Skin epidermis (tissue), 12 donors: Measurements from ENCODE around the gene CLIP1.
"Not testable (repeated sequence)": the region's sequence is repeated elsewhere in the genome, so short reads cannot be mapped to it uniquely, and the experiment has no call there.

ENCODE experiments used
- H3K27ac ChIP-seq, 21 experiments: fragments of 200-600 bp; sonication (generic) in 11 of 21; one replicate each; pipeline ENCODE4 v1.5.0; 2020; ENCODE audit warnings: mild to moderate bottlenecking in 3 of 21, inconsistent platforms in 2 of 21, moderate library complexity in 2 of 21
- H3K4me3 ChIP-seq, 7 experiments: fragments of 200-600 bp; sonication (generic) in 2 of 7; one replicate each; pipeline ENCODE4 v1.5.0; 2020; ENCODE audit warnings: inconsistent platforms in 2 of 7, mild to moderate bottlenecking in 2 of 7, moderate library complexity in 1 of 7

The CLIP1 gene

DNA sequence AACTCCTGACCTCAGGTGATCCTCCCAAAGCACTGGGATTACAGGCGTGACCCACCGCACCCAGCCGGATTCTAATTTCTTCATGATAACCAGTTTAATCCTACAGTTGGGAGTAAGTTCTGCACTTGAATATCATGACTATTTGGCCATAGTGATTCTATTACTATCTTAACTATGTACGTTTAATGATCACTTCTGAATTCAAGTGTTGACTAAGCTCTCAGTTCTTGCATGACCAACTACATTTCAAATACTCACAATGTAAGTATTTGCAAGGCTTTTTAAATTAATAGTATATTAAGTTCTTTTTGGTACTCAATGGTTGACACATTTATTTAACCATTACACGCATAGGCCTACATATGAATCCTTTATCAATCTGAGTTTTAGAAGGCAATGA is 138.8 kb downstream of the CLIP1 start:
- no peak overlapping the region for H3K27ac ChIP-seq
- H3K4me3 ChIP-seq: no peak overlapping the region

DNA sequence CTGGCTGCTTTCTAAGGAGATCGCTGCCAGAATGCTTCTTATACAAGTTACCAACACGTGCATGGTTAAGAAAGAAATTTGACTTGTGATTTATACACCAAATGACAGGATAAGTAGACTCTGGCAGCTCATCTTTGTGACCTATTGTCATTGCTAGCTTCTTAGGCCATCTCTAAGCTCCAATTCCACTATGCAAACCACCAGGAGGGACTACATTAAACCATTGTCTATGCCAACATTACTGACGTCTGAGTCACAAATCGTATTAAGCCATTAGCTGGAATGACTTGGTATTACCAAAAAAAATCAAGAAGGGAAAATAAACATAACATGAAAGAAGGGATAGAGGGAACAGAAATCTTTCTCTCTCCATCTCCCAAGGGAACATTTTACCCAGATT is 140.4 kb downstream of the CLIP1 start:
- H3K27ac ChIP-seq: no peak overlapping the region

DNA sequence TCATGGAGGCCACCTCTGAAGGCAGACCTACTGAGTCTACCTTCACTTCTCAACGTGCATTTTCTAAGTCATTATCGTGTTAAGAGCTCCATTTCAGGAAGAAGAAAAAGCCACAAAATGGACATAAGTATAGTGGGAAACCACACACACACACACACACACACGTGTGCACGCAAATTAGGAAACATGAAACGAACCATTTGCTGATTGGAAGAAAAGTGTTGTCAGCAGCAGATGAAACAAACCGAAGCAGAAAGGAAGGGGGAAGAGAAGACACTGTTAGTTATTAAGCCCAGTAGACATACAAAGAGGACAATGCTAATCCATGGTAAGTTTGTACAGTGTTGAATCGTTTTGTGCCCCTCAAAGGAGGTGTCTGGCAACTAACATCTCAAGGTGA is 146.2 kb downstream of the CLIP1 start:
- H3K4me3 ChIP-seq: no peak overlapping the region
- H3K27ac ChIP-seq: no peak overlapping the region

More for the DNA sequence above, 140.4 kb downstream of the CLIP1 start:
- no peak overlapping the region for H3K4me3 ChIP-seq

DNA sequence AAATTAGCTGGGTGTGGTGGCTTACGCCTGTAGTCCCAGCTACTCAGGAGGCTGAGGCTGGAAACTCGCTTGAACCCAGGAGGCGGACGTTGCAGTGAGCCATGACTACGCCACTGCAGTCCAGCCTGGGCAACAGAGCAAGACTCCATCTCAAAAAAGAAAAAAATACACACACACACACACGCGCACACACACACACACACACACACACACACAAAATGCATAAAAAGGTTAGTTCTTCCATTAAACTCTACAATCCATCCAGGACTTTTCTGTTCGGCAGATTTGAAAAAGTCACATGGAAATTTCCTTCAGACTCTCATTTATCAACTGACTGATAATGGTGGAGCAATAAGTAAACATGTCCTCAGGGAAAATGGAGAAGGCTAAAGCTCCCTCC is 147.0 kb downstream of the CLIP1 start:
- H3K4me3 ChIP-seq: no peak overlapping the region
- H3K27ac ChIP-seq: no peak overlapping the region

GRCh38 chr12:122266230-122266901 is 156.1 kb downstream of the CLIP1 start, which contains the start of gene VPS33A:
VPS33A (minus strand) TSS chr12:122266494; CDS start chr12:122266408, 86 bp downstream.
- peak within 1 kb of the TSS; percentile 65 to 98 (median 85) for H3K4me3 ChIP-seq
- peak within 1 kb of the TSS; percentile 64 to 94 (median 88) for H3K27ac ChIP-seq

DNA sequence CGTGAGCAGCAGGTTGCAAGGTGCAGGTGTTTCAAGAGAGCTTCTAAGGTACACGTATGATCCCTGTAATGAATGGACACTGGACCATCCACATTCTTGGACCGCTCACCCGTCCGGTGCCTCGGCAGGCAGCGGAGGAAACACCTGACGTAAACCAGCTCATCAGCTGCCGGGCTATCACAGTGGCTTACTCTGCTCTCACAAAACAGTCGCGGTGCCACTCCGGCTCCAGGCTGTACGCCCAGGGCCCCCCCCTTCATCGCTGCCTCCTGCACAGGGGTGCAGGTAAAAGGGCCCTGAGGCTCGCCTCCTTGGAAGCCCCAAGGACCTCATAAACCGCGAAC is 156.6 kb downstream of the CLIP1 start:
- Histone ChIP-seq H3K27ac (peak overlapping the region; percentile 64 to 94 (median 88)), H3K4me3 (peak overlapping the region; percentile 65 to 98 (median 85))

- Histone ChIP-seq H3K27ac (peak overlapping the region in 20 of 21 experiments; percentile 64 to 94 (median 88)), H3K4me3 (peak overlapping the region; percentile 65 to 98 (median 85))
Measured at GRCh38 chr12:122265476-122265875, 157.0 kb downstream of the CLIP1 start.

GRCh38 chr12:122260735-122261134 is 161.7 kb downstream of the CLIP1 start:
- H3K27ac ChIP-seq, H3K4me3 ChIP-seq: not testable (repeated sequence)

- not testable (repeated sequence) for H3K27ac ChIP-seq, H3K4me3 ChIP-seq
Measured at GRCh38 chr12:122258939-122259338, 163.5 kb downstream of the CLIP1 start.

- H3K4me3 ChIP-seq, H3K27ac ChIP-seq: not testable (repeated sequence)
Measured at GRCh38 chr12:122258462-122258861, 164.0 kb downstream of the CLIP1 start.

DNA sequence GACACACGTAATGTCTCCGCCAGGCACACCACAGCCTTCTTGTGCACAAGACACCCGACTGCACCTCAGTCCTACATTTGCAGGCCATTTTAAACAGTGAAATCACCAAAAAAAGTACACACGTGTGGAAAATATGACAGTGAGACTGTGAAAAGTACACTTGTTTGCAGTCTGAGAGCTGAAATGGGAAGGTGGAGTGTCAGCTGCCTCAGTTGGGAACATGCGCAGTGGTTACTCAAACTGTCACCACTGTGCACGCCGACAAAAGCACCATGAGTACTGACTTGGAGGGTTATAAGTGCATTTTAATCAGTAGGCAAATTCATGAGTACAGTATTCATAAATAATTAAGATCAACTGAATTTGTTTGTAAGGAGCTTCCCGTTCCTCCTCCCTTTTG is 171.9 kb downstream of the CLIP1 start:
- H3K4me3 ChIP-seq: no peak overlapping the region
- no peak overlapping the region for H3K27ac ChIP-seq

DNA sequence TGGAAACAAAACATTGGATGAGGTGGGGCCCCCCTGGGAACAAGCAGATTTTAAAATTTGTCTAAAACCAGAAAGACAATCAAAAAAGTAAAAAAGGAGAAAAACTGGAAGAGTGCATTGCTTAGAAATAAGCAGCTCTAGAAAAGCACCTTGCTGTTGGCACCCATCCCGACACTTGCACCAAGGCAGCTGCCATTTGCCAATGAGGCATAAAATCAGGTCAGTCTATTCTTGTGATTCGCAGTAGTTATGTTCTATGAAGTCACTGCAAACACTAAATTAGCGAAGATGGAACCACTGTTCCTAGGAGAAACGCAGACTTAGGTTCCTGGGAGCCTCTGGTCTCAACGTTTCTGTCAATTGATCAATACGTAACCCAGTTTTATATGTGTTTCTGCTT is 172.4 kb downstream of the CLIP1 start:
- Histone ChIP-seq H3K27ac (no peak overlapping the region), H3K4me3 (no peak overlapping the region)

DNA sequence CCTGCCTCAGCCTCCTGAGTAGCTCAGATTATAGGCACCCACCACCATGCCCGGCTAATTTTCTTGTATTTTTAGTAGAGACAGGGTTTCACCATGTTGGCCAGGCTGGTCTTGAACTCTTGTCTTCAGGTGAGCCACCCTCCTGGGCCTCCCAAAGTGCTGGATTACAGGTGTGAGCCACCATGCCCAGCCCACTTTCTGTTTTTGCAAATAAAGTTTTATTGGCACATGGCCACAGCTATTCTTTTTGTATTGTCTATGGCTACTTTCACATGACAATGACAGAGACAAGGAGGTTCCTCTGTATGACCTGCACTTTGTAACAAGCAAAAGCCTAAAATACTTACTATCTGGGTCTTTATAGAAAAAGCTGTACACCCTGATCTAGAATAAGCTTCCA is 176.9 kb downstream of the CLIP1 start:
- Histone ChIP-seq H3K27ac (peak overlapping the region in 7 of 21 experiments; percentile 17 to 85 (median 44)), H3K4me3 (no peak overlapping the region)

GRCh38 chr12:122244565-122245371 is 177.7 kb downstream of the CLIP1 start:
- Histone ChIP-seq H3K27ac (peak overlapping the region in 7 of 21 experiments; percentile 17 to 85 (median 56)), H3K4me3 (peak overlapping the region in 2 of 7 experiments; percentile 9 to 11)

GRCh38 chr12:122243965-122244364 is 178.5 kb downstream of the CLIP1 start:
- peak overlapping the region in 7 of 21 experiments; percentile 17 to 85 (median 60) for H3K27ac ChIP-seq
- H3K4me3 ChIP-seq: no peak overlapping the region

GRCh38 chr12:122238861-122239260 is 183.6 kb downstream of the CLIP1 start:
- Histone ChIP-seq H3K4me3 (no peak overlapping the region), H3K27ac (no peak overlapping the region)

GRCh38 chr12:122235741-122236140 is 186.7 kb downstream of the CLIP1 start:
- H3K27ac ChIP-seq: no peak overlapping the region
- no peak overlapping the region for H3K4me3 ChIP-seq

DNA sequence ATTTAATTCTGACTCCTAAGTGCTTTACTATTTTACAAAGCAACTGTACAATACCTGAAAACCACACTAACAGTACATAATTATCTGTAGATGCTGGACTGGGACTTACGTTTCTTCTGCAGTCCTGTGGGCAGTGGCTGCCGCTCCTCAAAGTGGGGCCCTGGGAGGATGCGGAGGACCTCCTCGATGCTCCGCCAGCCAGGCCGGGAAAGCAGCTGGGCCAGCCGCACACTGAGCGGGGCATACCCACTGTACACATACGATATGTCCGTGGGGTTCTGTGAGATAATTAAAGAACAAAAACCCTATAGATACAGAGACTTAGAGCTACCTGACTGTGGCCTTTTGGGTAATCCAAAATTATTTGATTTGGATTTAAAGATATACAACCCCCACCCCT is 189.8 kb downstream of the CLIP1 start:
- no peak overlapping the region for H3K4me3 ChIP-seq
- no peak overlapping the region for H3K27ac ChIP-seq

DNA sequence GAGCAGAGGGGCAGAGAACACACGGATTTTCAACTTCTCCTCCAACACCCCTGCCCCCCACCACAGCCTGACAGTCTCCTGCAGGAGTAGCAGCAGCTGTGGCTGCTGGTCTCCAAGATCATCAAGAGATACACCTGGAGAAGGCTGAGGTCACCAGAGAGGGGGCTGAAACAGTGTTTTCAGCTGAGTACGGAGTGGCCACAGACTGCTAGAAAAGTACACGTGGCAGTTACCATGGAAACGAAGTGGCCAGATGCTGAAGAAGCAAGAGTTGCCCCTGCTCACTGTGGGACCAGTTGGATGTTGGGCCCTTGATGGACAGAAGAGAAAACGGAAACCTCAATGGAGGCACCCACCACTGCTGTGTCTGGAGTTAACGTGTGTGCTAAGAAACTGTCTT is 191.7 kb downstream of the CLIP1 start:
- H3K4me3 ChIP-seq: no peak overlapping the region
- no peak overlapping the region for H3K27ac ChIP-seq

GRCh38 chr12:122228092-122228491 is 194.4 kb downstream of the CLIP1 start:
- no peak overlapping the region for H3K4me3 ChIP-seq
- peak overlapping the region in 1 of 21 experiments; percentile 45 for H3K27ac ChIP-seq

GRCh38 chr12:122227341-122227740 is 195.1 kb downstream of the CLIP1 start:
- H3K27ac ChIP-seq: peak overlapping the region in 2 of 21 experiments; percentile 45 to 93
- no peak overlapping the region for H3K4me3 ChIP-seq
